GM18517 (cell line): Measurements from ENCODE around the gene CBX8.

Experiments used
- ATAC-seq: cut with Tn5 transposase; IDR thresholded peaks from one replicate; pipeline ENCODE4 v1.9.1; 2021; ENCODE audit warnings: mild to moderate bottlenecking, moderate library complexity; ENCODE audit not compliant: unreplicated experiment

The CBX8 gene

GRCh38 chr17:79821331-79822095, 24.6 kb upstream of the CBX8 start:
- no peak for ATAC-seq

GRCh38 chr17:79820959-79821330, 24.1 kb upstream of the CBX8 start:
- ATAC-seq: no peak

- no peak for ATAC-seq
These were observed 22.8 kb upstream of the CBX8 start for GRCh38 chr17:79819534-79820276.

GRCh38 chr17:79819085-79819484, 22.2 kb upstream of the CBX8 start:
- no peak for ATAC-seq

- ATAC-seq: no peak
These were observed 21.3 kb upstream of the CBX8 start for GRCh38 chr17:79818026-79818758.

GRCh38 chr17:79815836-79816461, 19.1 kb upstream of the CBX8 start:
- no peak for ATAC-seq

- no peak for ATAC-seq
These were observed 18.3 kb upstream of the CBX8 start for GRCh38 chr17:79814974-79815835.

- ATAC-seq: no peak
These were observed 17.5 kb upstream of the CBX8 start for GRCh38 chr17:79814127-79814973.

GRCh38 chr17:79813297-79814126, 16.6 kb upstream of the CBX8 start:
- no peak for ATAC-seq

- no peak for ATAC-seq
These were observed 15.7 kb upstream of the CBX8 start for GRCh38 chr17:79812353-79813258.

GRCh38 chr17:79811868-79812352, 15.0 kb upstream of the CBX8 start:
- ATAC-seq: no peak

- no peak for ATAC-seq
These were observed 14.4 kb upstream of the CBX8 start for GRCh38 chr17:79811011-79811867.

- no peak for ATAC-seq
These were observed 13.5 kb upstream of the CBX8 start for GRCh38 chr17:79810130-79811010.

- ATAC-seq: no peak
These were observed 12.8 kb upstream of the CBX8 start for GRCh38 chr17:79809530-79810129.
